ENCODE measurements around the gene GNAI3.

The GNAI3 gene

DNA sequence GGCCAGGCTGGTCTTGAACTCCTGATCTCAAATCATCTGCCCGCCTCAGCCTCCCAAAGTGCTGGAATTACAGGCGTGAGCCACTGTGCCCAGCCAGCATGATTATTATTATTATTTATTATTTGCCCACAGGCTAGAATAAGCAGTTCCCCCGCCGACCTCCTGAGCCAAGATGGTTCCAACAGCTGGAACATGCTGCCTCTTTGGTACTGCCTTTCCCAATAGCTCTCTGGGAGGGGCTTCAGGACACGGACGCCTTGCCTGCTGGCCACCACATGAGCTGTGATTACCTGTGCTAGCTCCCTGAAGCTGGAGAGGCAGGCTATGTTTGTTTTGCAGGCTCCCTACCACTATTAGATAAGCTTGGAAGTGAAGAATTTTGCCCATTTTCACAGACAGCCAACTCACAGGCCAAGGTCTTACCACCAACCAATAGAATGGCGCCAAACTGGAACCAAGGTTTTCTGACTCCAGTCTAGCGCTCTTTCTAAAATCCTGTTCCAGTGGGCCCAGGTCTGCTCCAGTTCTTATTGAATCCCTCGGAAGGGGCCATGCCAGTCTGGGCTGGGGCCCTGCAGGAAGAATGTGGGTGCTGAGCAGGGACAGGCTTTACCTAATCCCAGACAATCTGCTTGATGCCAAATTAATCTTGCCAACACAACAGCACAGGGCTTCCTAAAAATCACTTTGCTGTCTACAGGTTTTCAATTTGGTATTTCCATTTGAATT is 10.8 kb upstream of the GNAI3 start:
- TF ChIP-seq GABPA (IDR thresholded peaks at IDR 0.05; ENCODE audit: low read depth): no peak
- TF ChIP-seq, protein P1, sequence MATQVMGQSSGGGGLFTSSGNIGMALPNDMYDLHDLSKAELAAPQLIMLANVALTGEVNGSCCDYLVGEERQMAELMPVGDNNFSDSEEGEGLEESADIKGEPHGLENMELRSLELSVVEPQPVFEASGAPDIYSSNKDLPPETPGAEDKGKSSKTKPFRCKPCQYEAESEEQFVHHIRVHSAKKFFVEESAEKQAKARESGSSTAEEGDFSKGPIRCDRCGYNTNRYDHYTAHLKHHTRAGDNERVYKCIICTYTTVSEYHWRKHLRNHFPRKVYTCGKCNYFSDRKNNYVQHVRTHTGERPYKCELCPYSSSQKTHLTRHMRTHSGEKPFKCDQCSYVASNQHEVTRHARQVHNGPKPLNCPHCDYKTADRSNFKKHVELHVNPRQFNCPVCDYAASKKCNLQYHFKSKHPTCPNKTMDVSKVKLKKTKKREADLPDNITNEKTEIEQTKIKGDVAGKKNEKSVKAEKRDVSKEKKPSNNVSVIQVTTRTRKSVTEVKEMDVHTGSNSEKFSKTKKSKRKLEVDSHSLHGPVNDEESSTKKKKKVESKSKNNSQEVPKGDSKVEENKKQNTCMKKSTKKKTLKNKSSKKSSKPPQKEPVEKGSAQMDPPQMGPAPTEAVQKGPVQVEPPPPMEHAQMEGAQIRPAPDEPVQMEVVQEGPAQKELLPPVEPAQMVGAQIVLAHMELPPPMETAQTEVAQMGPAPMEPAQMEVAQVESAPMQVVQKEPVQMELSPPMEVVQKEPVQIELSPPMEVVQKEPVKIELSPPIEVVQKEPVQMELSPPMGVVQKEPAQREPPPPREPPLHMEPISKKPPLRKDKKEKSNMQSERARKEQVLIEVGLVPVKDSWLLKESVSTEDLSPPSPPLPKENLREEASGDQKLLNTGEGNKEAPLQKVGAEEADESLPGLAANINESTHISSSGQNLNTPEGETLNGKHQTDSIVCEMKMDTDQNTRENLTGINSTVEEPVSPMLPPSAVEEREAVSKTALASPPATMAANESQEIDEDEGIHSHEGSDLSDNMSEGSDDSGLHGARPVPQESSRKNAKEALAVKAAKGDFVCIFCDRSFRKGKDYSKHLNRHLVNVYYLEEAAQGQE (IDR thresholded peaks at IDR 0.05; ENCODE audit: insufficient replicate concordance, low read depth): no peak
- TF ChIP-seq POLR2AphosphoS5 (IDR thresholded peaks at IDR 0.05; ENCODE audit: low read depth): no peak
- no peak for TF ChIP-seq SPI1 (IDR thresholded peaks at IDR 0.05; ENCODE audit: borderline replicate concordance, low read depth)
- TF ChIP-seq, protein P2, sequence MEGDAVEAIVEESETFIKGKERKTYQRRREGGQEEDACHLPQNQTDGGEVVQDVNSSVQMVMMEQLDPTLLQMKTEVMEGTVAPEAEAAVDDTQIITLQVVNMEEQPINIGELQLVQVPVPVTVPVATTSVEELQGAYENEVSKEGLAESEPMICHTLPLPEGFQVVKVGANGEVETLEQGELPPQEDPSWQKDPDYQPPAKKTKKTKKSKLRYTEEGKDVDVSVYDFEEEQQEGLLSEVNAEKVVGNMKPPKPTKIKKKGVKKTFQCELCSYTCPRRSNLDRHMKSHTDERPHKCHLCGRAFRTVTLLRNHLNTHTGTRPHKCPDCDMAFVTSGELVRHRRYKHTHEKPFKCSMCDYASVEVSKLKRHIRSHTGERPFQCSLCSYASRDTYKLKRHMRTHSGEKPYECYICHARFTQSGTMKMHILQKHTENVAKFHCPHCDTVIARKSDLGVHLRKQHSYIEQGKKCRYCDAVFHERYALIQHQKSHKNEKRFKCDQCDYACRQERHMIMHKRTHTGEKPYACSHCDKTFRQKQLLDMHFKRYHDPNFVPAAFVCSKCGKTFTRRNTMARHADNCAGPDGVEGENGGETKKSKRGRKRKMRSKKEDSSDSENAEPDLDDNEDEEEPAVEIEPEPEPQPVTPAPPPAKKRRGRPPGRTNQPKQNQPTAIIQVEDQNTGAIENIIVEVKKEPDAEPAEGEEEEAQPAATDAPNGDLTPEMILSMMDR (IDR thresholded peaks at IDR 0.05; ENCODE audit: insufficient read depth, low read length): no peak
- DNase-seq (ENCODE audit: low read depth in 1 of 2, low spot score in 1 of 2): no peak
- Histone ChIP-seq H3K27ac (replicated peaks) (no peak overlapping the region), H3K27me3 (ENCODE audit: insufficient read depth, poor library complexity, severe bottlenecking) (no peaks in the 10 kb centered on the region), H3K4me3 (replicated peaks; ENCODE audit: insufficient read depth, low read length) (no peak overlapping the region)

DNA sequence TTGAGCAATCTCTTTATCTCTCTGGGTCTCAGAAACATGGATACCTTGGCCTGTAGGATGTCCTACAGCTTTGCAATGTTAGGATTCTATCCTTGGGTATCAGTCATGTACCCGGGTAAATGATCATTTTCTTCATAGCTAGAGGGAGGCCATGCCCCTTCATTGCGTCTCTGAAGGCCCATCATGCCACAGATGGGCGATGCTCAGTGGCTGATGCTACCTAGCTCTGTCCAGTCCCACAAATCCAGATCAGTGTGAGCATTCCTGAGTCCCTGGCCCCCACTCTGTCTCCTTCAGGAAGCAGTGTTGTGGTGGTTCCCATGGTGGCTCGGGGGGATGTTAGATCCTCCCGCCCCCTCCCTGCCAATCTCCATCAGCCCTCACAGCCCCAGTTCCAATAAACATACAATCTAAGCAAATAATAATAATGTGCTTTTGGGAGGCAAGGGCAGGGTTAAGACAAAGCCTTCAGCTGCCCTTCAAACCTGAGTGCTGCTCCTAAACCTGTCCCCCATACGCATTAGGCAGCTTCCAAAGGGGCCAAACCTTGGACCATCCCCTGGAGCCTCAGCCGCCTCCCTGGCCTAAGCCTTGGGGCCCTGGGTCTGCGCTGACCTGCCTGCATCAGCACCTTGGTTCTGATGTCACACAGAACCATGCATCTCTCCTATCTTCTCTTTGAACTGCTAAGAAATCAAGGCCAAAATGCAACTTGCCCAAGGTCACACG is 9.4 kb upstream of the GNAI3 start:
- H3K4me3 ChIP-seq (replicated peaks; ENCODE audit: insufficient read depth, low read length): no peak overlapping the region
- no peak for DNase-seq (ENCODE audit: low read depth in 1 of 2, low spot score in 1 of 2)
- no peaks in the 10 kb centered on the region for H3K27me3 ChIP-seq (ENCODE audit: insufficient read depth, poor library complexity, severe bottlenecking)
- TF ChIP-seq, protein P2 (IDR thresholded peaks at IDR 0.05; ENCODE audit: insufficient read depth, low read length): no peak
- TF ChIP-seq POLR2AphosphoS5 (IDR thresholded peaks at IDR 0.05; ENCODE audit: low read depth) (no peak), GABPA (IDR thresholded peaks at IDR 0.05; ENCODE audit: low read depth) (no peak), SPI1 (IDR thresholded peaks at IDR 0.05; ENCODE audit: borderline replicate concordance, low read depth) (no peak)
- TF ChIP-seq, protein P1 (IDR thresholded peaks at IDR 0.05; ENCODE audit: insufficient replicate concordance, low read depth): no peak
- no peak overlapping the region for H3K27ac ChIP-seq (replicated peaks)

DNA sequence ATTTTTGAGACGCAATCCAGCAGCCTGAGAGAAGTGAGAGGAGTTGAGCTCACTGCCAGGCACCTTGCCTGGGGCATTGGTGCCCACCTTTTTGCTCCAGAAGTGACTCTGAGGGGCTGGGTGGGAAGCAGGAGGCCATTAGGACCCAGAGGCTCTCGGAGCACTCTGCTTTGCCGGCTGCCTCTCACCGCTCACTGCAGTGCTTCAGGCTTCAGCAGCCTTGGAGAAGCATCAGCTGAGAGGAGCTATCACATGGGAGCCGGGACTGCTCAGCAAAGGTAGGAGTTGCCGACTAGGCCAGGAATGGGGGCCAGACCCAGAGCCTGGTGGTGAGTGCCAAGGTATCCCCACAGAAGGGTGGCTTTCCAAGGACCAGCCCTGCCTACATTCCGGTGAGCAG is 8.7 kb upstream of the GNAI3 start, which contains the start of gene GPR61:
TSS of gene GPR61 (plus strand) at position 197 of the 400 bp plus-strand sequence. CDS start 3,151 bp downstream, outside the sequence.
- TF ChIP-seq POLR2AphosphoS5 (IDR thresholded peaks at IDR 0.05; ENCODE audit: low read depth) (no peak), SPI1 (IDR thresholded peaks at IDR 0.05; ENCODE audit: borderline replicate concordance, low read depth) (no peak), GABPA (IDR thresholded peaks at IDR 0.05; ENCODE audit: low read depth) (no peak)
- TF ChIP-seq, protein P1 (IDR thresholded peaks at IDR 0.05; ENCODE audit: insufficient replicate concordance, low read depth): no peak
- TF ChIP-seq, protein P2 (IDR thresholded peaks at IDR 0.05; ENCODE audit: insufficient read depth, low read length): no peak
- H3K27ac ChIP-seq (replicated peaks): no peak within 1 kb of the TSS
- no peaks in the 10 kb centered on the region for H3K27me3 ChIP-seq (ENCODE audit: insufficient read depth, poor library complexity, severe bottlenecking)
- DNase-seq (ENCODE audit: low read depth in 1 of 2, low spot score in 1 of 2): no peak
- no peak within 1 kb of the TSS for H3K4me3 ChIP-seq (replicated peaks; ENCODE audit: insufficient read depth, low read length)

Measured in HL-60 (cell line).